Limb (tissue), 2 donors: ENCODE data around the gene DBI.
"Not testable (repeated sequence)": the region's sequence is repeated elsewhere in the genome, so short reads cannot be mapped to it uniquely, and the experiment has no call there.

Source experiments
- DNase-seq, 2 donors: peaks; one replicate each; pipeline ENCODE4 v3.0.0-alpha.2; 2016; ENCODE audit errors: extremely low spot score in 2 of 2

Gene DBI

GRCh38 chr2:119365436-119365835 lies 1.3 kb upstream of the DBI start:
- no peak for DNase-seq

DNA sequence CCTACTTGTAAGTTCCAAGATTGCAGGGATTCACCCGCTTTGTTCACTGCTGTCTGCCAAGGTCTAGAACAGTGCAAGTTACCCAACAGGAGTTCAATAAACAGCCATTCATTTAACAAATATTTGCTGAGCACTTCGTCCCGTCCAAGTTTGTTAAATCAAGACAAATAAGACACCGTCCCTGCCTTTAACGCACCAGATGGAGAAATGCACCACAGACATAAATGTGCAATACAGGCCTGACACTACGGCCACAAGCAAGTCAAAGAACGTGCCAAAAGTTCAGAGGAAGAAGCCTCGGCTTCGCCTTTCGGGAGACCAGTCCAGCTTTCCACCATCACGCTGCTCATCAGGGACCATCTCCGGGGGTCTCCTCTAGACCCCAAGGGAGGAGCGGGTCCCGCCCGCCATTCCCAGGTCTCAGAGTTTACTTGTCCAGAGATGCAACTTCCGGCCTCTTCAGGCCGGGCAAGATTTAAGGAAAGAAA lies 572 bp upstream of the DBI start:
- no peak for DNase-seq

DNA sequence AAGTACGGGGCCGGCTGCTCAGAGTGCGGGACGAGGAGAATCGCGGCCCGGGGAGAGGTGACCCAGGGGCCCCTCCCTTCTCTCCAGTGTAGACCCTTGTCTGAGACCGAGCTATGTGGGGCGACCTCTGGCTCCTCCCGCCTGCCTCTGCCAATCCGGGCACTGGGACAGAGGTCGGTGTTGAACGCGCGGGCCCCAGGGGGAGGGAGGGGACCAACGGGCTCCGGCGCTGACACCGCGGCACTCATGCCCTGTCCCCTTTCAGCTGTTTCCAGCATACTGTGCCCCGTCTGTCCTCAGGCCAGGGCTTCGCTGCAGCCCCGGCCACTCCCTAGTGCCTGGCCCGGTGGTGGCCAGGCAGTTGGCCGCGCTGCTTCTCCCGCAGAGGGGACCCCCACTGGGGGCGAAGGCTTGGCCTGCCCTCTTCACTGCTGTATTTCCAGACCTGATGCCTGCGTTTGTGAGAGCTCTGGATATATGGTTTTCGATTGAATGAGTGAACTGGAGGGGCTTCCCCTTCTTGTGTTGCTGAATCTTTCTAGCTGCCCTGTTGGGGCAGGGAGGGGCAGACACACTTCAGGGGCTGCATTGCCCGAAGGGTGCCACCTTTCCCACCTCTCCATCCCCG lies 809 bp downstream of the DBI start:
- no peak for DNase-seq

- no peak for DNase-seq
Observed at GRCh38 chr2:119369845-119370244, 3.1 kb downstream of the DBI start.

GRCh38 chr2:119371111-119371510 lies 4.3 kb downstream of the DBI start:
- peak in 1 of 2 donors; percentile 52 for DNase-seq

- DNase-seq, result no peak
Observed at GRCh38 chr2:119372778-119373568, 6.2 kb downstream of the DBI start.

DNA sequence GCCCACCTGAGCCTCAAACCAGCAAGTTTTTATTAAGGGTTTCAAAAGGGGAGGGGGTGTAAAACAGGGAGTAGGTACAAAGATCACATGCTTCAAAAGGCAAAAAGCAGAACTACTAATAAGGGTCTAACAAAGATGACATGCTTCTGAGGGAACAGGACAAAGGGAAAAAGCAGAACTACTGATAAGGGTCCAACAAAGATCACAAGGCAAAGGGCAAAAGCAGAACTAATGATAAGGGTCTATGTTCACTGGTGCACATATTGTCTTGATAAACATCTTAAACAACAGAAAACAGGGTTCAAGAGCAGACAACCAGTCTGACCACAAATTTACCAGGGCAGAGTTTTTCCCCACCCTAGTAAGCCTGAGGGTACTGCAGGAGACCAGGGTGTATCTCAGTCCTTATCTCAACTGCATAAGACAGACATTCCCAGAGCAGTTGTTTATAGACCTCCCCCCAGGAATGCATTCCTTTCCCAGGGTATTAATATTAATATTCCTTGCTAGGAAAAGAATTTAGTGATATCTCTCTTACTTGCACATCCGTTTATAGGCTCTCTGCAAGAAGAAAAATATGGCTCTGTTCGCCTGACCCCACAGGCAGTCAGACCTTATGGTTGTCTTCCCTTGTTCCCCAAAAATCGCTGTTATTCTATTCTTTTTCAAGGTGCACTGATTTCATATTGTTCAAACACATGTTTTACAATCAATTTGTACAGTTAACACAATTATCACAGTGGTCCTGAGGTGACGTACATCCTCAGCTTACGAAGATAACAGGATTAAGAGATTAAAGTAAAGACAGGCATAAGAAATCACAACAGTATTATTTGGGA lies 7.3 kb downstream of the DBI start:
- DNase-seq, result not testable (repeated sequence)

DNA sequence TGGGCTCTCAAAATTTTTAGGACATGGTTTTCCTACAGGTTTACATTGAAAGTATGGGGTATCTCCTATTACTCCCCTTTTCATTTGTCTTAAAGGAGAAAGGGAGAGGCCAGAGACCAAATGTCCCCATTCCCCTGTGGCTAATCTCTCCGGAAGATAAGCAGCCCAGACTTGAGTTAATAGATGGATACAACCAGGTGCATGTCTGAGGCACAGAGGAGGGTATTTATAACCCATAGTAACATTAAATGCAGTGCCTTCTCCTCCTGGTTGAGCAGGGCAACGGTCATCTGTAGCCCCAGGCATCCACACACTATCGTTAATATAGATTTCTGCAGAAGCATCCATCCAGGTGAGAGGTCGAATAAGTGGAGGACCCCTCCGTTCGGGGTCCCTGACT lies 9.6 kb downstream of the DBI start:
- DNase-seq, result not testable (repeated sequence)

DNA sequence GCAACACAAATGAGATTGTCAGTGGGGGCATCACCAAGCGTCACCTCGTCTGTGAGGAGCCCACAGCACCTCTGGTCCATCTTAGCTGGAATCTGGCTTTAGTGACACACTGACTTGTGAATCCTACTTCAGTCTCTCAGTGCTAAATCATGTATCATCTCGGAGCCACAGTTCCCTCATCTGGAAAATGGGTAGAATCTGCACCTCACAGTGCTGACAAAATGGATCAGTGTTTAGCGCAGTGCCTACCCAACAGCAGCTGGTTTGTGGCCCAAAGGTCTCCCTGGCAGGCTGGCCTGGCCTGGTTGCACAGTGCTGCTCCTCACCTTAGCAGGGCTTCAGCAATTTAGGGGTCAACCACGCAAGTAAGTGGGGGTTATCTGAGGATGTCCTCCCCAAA lies 10.0 kb downstream of the DBI start:
- no peak for DNase-seq

- DNase-seq, result no peak
Observed at GRCh38 chr2:119377294-119377992, 10.7 kb downstream of the DBI start.

- DNase-seq, result peak; percentile 35 to 42
Observed at GRCh38 chr2:119377993-119378345, 11.2 kb downstream of the DBI start.

GRCh38 chr2:119378566-119378965 lies 11.8 kb downstream of the DBI start:
- no peak for DNase-seq

DNA sequence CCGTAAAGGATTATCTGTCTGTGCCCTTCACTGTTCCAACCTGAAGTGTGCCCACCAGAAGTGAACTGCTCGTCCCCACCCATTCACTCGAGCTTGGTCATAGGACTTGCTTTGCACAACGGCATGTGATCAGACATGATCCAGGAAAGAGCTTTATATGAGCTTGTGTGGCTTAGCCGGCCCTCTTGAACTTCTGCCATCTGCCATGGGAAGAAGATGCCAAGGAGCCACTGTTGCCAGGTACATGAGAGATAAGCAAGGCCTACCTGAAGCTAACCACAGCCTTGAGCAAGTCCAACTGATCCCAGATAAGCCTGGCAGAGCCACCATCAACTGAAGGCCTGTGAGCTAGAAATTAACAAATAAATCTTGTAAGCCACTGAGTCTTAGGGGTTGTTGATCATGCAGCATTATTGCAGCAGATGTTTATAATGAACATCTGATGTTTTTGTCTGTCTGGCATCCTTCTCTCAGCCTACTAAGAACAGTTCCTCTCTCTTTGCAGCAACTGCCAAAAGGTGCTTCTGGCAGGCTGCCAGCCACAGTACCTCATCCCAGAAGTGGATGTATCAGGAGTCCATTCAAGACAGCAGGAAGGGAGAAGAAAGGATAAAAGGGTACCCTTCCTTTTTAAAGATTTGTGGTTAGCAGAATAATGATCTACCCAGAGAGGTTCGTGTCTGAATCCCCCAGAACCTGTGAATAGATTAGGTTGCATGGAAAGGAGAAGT lies 16.8 kb downstream of the DBI start:
- no peak for DNase-seq

DNA sequence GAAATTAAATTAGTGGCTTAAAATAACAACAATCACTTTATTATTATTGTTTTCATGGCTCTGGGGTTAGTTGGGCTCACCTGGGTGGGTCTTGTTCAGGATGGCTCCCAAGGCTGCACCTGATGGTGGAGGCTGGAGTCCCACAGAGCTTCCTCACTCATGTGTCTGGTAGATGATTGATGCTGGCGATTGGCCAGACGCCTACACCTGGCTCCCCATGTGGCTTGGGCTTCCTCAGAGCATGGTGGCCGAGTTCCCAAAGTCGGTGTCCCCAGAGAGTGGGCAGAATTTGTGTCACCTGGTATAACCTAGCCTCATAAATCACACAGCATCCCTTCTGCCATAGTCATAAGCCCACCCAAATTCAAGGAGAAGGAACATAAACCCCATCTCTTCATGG lies 18.2 kb downstream of the DBI start:
- no peak for DNase-seq

DNA sequence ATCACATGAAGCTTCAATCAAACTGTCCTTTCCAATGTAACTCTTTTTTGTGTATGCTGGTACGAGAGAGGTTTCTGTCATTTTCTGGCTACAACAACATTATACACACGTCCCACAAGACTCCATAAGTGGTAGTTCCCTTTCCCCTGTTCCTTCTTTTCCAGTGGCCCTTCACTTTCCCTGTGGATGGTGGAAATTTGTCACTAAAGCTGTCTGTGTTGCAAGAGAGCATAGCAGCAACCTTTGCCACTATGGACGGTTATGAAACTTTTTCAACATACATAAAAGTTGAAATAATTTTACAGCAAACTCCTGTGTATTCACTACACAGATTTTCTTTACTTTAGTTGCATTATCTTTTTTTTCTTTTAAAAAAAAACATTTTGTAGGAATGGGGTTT lies 18.7 kb downstream of the DBI start:
- DNase-seq, result no peak

GRCh38 chr2:119387381-119388129 lies 20.8 kb downstream of the DBI start:
- DNase-seq, result peak in 1 of 2 donors; percentile 42

- DNase-seq, result no peak
Observed at GRCh38 chr2:119389615-119390306, 23.0 kb downstream of the DBI start.

DNA sequence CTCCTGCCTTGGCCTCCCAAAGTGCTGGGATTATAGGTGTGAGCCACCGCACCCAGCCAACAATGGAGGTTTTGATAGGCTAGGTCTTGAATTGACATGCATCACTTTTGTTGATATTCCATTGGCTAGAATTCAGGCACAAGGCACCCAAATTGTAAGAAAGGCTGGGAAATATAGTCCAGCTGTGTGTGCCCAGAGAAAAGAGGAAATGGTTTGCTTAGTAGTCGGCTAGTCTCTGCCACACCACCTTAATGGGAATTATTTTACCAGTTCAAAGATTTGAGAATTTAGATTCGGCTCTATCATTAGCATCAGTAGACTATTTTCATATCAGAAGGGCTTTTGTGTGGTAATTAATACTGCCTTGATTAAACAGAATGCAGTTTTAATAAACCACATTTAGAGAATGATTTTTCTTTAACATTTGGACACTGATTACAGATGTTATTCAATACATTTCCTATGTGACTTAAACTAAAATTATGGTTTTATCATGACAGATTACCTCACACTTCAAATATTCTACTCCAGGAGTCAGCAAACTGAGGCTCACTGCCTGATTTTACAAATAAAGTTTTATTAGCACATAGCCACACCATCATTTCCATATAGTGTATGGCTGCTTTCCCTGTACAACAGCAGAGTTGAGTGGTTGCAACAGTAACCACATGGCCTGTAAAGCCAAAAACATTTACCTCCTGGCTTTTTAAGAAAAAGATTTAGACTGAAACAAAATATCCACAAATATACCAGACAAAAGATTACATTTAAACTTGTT lies 27.4 kb downstream of the DBI start:
- no peak for DNase-seq

GRCh38 chr2:119397196-119397595 lies 30.4 kb downstream of the DBI start:
- DNase-seq, result no peak
